HCT116 (cell line): ENCODE measurements around the gene CORO2B. TPM values are rescaled to one million over a fixed set of nuclear protein-coding genes. Genes with fewer than 3 reads are reported as not detected.

Experiments
- ATAC-seq: fragments of 200-7000 bp; cut with Tn5 transposase; 2 replicates; pipeline ENCODE4 v1.9.1; 2020; ENCODE audit warnings: mild to moderate bottlenecking, moderate library complexity
- BruUV-seq: library from RNA; stranded (reverse); fragments of 400-500 nt; replicated peaks from 2 replicates; lab custom pipeline; 2021; lab: Mats Ljungman, UMichigan
- CTCF ChIA-PET: fragments of 300-600 bp; sonication (Branson Sonifier 250); formaldehyde crosslinking; loops from one replicate; lab custom pipeline; 2021; ENCODE audit warnings: antibody characterized with exemption; lab: Charles Lee
- POLR2A ChIA-PET: fragments of 300-600, 350-600 bp; sonication (Branson Sonifier 250); formaldehyde crosslinking; loops from one replicate; lab custom pipeline; 2021; ENCODE audit warnings: antibody characterized with exemption; lab: Charles Lee
- RAD21 ChIA-PET, 2 experiments: fragments of 300-600 bp; sonication (Branson Sonifier 250); formaldehyde crosslinking; loops; one replicate each; lab custom pipeline; 2023; ENCODE audit warnings: low total read pairs in 2 of 2; ENCODE audit not compliant: uncharacterized antibody in 2 of 2, unreplicated experiment in 2 of 2, low non-redundant PET in 1 of 2; lab: Charles Lee
- DNase-seq: peaks from one replicate; pipeline ENCODE4 v3.0.0-alpha.2; 2010; ENCODE audit warnings: low read depth, low spot score
- H2AFZ ChIP-seq: fragments of 200-600 bp; shearing (Covaris generic), sonication (generic); 2 replicates; pipeline ENCODE4 v1.6.1; 2017; ENCODE audit warnings: low read depth, mixed run types, mixed read lengths, antibody characterized with exemption, low read length; ENCODE audit not compliant: poor library complexity, severe bottlenecking
- H3K27ac ChIP-seq: 2 replicates; pipeline ENCODE4 v1.5.1; 2012; ENCODE audit warnings: low read depth, low read length
- H3K27me3 ChIP-seq: fragments of 200-600 bp; sonication (generic); 2 replicates; pipeline ENCODE4 v1.6.1; 2016; ENCODE audit warnings: mixed run types, low read length, mixed read lengths; ENCODE audit not compliant: insufficient read depth
- H3K36me3 ChIP-seq, 2 experiments: fragments of 200-500 bp in 1 of 2; fragments of 200-600 bp in 1 of 2; sonication (Bioruptor generic) in 1 of 2; sonication (generic) in 1 of 2; 2 replicates each; pipeline versions ENCODE4 v1.5.1 to v1.6.1; 2014 to 2016; ENCODE audit warnings: low read length in 2 of 2, inconsistent platforms in 1 of 2, mixed read lengths in 1 of 2, mixed run types in 1 of 2; ENCODE audit not compliant: insufficient read depth in 2 of 2, control insufficient read depth in 1 of 2
- H3K4me1 ChIP-seq, 2 experiments: fragments of 200-600 bp in 1 of 2; sonication (generic) in 1 of 2; 2 replicates each; pipeline versions ENCODE4 v1.5.1 to v1.6.1; 2012 to 2017; ENCODE audit warnings: low read length in 2 of 2, inconsistent platforms in 1 of 2, mild to moderate bottlenecking in 1 of 2, mixed read lengths in 1 of 2, mixed run types in 1 of 2, moderate library complexity in 1 of 2; ENCODE audit not compliant: insufficient read depth in 2 of 2, control insufficient read depth in 1 of 2
- H3K4me2 ChIP-seq: fragments of 200-600 bp; sonication (generic); 2 replicates; pipeline ENCODE4 v1.6.1; 2017; ENCODE audit warnings: mixed run types, low read length, mixed read lengths
- H3K4me3 ChIP-seq, 2 experiments: fragments of 200-600 bp in 1 of 2; sonication (generic) in 1 of 2; replicated peaks in 1 of 2; 2 replicates each; pipeline ENCODE4 v1.5.1; 2011 to 2016; ENCODE audit warnings: low read length in 2 of 2, control low read depth in 1 of 2, low read depth in 1 of 2, mild to moderate bottlenecking in 1 of 2, mixed read lengths in 1 of 2, mixed run types in 1 of 2
- H3K79me2 ChIP-seq: fragments of 200-600 bp; sonication (generic); 2 replicates; pipeline ENCODE4 v1.6.1; 2017; ENCODE audit warnings: mild to moderate bottlenecking, mixed run types, low read length, moderate library complexity, mixed read lengths; ENCODE audit not compliant: insufficient read depth
- H3K9ac ChIP-seq: fragments of 200-600 bp; sonication (generic); 2 replicates; pipeline ENCODE4 v1.6.1; 2016; ENCODE audit warnings: low read length, mixed read lengths
- H3K9me2 ChIP-seq: fragments of 200-600 bp; sonication (generic), shearing (Covaris generic); 2 replicates; pipeline ENCODE4 v1.6.1; 2017; ENCODE audit warnings: mixed run types, mild to moderate bottlenecking, moderate library complexity; ENCODE audit not compliant: insufficient read depth
- H3K9me3 ChIP-seq, 2 experiments: fragments of 200-500 bp in 1 of 2; fragments of 200-600 bp in 1 of 2; sonication (Bioruptor generic) in 1 of 2; sonication (generic) in 1 of 2; 2 replicates each; pipeline ENCODE4 v1.6.1; 2014 to 2017; ENCODE audit warnings: low read length in 2 of 2, mixed read lengths in 2 of 2, inconsistent platforms in 1 of 2, low read depth in 1 of 2, mild to moderate bottlenecking in 1 of 2, mixed run types in 1 of 2, moderate library complexity in 1 of 2; ENCODE audit not compliant: control insufficient read depth in 1 of 2, insufficient read depth in 1 of 2
- H4K20me1 ChIP-seq: fragments of 200-600 bp; sonication (generic), shearing (Covaris generic); 2 replicates; pipeline ENCODE4 v1.6.1; 2017; ENCODE audit warnings: mixed run types, mild to moderate bottlenecking, moderate library complexity; ENCODE audit not compliant: insufficient read depth
- CTCF ChIP-seq, 3 experiments: fragments of 200-600 bp in 1 of 3; sonication (generic) in 1 of 3; IDR thresholded peaks in 2 of 3; conservative IDR thresholded peaks in 1 of 3; 2 replicates each; pipeline ENCODE4 v1.5.1; 2012 to 2017; ENCODE audit warnings: low read depth in 2 of 3, low read length in 2 of 3, antibody characterized with exemption in 1 of 3, borderline replicate concordance in 1 of 3, control low read depth in 1 of 3, mild to moderate bottlenecking in 1 of 3, mixed read lengths in 1 of 3, mixed run types in 1 of 3, moderate library complexity in 1 of 3; ENCODE audit not compliant: insufficient read depth in 1 of 3
- FOSL1 ChIP-seq: IDR thresholded peaks from 2 replicates; pipeline ENCODE4 v1.6.1; 2012; ENCODE audit warnings: low read depth
- RAD21 ChIP-seq: IDR thresholded peaks from 2 replicates; pipeline ENCODE4 v1.6.1; 2012; ENCODE audit warnings: low read depth, mild to moderate bottlenecking
- intact Hi-C: fragments of 100-400 bp; cut with micrococcal nuclease; formaldehyde crosslinking; loops from 2 replicates; pipeline ENCODE4 v1.10.0; 2022
- total RNA-seq: library from RNA; stranded (reverse); gene quantifications from one replicate; pipeline ENCODE4 v1.2.1, GENCODE V29; 2021; ENCODE audit not compliant: unreplicated experiment

CORO2B gene
- total RNA-seq, 1 experiment from 2014 or later = 2.8 TPM

DNA sequence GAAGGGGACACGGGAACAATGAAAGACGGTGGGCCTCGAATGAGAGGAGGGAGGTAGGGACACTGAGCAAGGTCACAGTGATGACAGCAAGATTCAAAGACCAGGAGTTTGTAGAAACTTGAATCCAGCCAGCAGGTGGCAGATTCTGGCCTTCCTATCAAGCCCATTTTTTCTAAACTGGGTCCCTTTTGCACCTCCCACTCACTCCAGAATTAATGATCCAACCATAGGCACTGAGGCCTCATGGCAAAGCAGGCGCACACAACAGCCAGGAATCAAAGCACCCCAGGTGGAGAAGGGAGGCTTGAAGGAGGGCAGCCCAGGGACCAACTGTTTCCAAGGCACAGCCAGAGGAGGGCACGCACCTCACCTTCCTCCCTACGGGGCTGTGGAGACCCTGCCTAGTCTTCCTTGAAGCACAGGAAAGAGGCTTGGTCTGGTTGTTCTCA lies 151.7 kb downstream of the CORO2B start:
- Histone ChIP-seq H3K4me2 (no peak overlapping the region), H4K20me1 (no peaks in the 10 kb centered on the region), H3K36me3 (no peaks in the 10 kb centered on the region), H3K4me3 (no peak overlapping the region), H3K9me2 (no peaks in the 10 kb centered on the region), H2AFZ (peak overlapping the region; percentile 35), H3K79me2 (no peaks in the 10 kb centered on the region), H3K4me1 (no peaks in the 10 kb centered on the region; a peak in 1 of 4 replicates), H3K27ac (no peak overlapping the region), H3K27me3 (no peaks in the 10 kb centered on the region), H3K9ac (no peak overlapping the region), H3K9me3 (no peaks in the 10 kb centered on the region)
- ATAC-seq (peak; percentile 89), DNase-seq (peak; percentile 52)
- BruUV-seq = no TSS peak
- intact Hi-C loops = loop anchor here (1.0 to 5.0 kb wide), 3 partner anchors 145 to 195 kb away; no protein-coding TSS in a partner anchor
- POLR2A ChIA-PET = no interaction called here
- TF ChIP-seq FOSL1 = no peak
- TF ChIP-seq CTCF (IDR thresholded peaks at IDR 0.05 in 2 of 3, conservative IDR thresholded peaks at IDR 0.05 in 1 of 3; ENCODE audit: borderline replicate concordance in 1 of 3, insufficient read depth in 1 of 3, low read depth in 2 of 3, low read length in 2 of 3) = peak; percentile 55 to 69 (median 57); a peak in 5 of 6 replicates
- TF ChIP-seq RAD21 = peak; percentile 78
- RAD21 ChIA-PET = interaction anchor here in 1 of 2 experiments (1.3 kb wide), 1 partner anchor 146 kb away, joined by 3 read pairs; no protein-coding TSS in a partner anchor
- CTCF ChIA-PET = interaction anchor here (2.2 kb wide), 1 partner anchor 145 kb away, joined by 41 read pairs; no protein-coding TSS in a partner anchor
